Activated T-cell treated with anti-CD3 and anti-CD28 coated beads for 1 hour (primary cell): Measurements from ENCODE around the gene PHLPP1.

Experiments used
- DNase-seq: peaks from one replicate; pipeline ENCODE4 v3.0.0-alpha.2; 2020; ENCODE audit warnings: low read depth

Gene PHLPP1

GRCh38 chr18:62984656-62985315 is 269.4 kb downstream of the PHLPP1 start:
- no peak for DNase-seq

- DNase-seq, result no peak
These were observed 271.1 kb downstream of the PHLPP1 start for GRCh38 chr18:62986490-62986889.

- no peak for DNase-seq
These were observed 271.9 kb downstream of the PHLPP1 start for GRCh38 chr18:62987055-62987830.

- no peak for DNase-seq
These were observed 272.5 kb downstream of the PHLPP1 start for GRCh38 chr18:62987859-62988258.

GRCh38 chr18:62988471-62988870 is 273.1 kb downstream of the PHLPP1 start:
- DNase-seq, result no peak

GRCh38 chr18:62989195-62989594 is 273.9 kb downstream of the PHLPP1 start:
- no peak for DNase-seq

- no peak for DNase-seq
These were observed 275.3 kb downstream of the PHLPP1 start for GRCh38 chr18:62990653-62991052.

- DNase-seq, result no peak
These were observed 276.0 kb downstream of the PHLPP1 start for GRCh38 chr18:62991389-62991788.

GRCh38 chr18:62991959-62992358 is 276.6 kb downstream of the PHLPP1 start:
- DNase-seq, result no peak

GRCh38 chr18:62992877-62993365 is 277.6 kb downstream of the PHLPP1 start:
- DNase-seq, result no peak

GRCh38 chr18:62996566-62996965 is 281.2 kb downstream of the PHLPP1 start:
- no peak for DNase-seq

- no peak for DNase-seq
These were observed 281.7 kb downstream of the PHLPP1 start for GRCh38 chr18:62997076-62997475.

- no peak for DNase-seq
These were observed 283.1 kb downstream of the PHLPP1 start for GRCh38 chr18:62998443-62998842.

GRCh38 chr18:62999392-62999791 is 284.1 kb downstream of the PHLPP1 start:
- no peak for DNase-seq

- no peak for DNase-seq
These were observed 284.6 kb downstream of the PHLPP1 start for GRCh38 chr18:62999921-63000320.

- no peak for DNase-seq
These were observed 285.5 kb downstream of the PHLPP1 start for GRCh38 chr18:63000839-63001238.

GRCh38 chr18:63001861-63002260 is 286.5 kb downstream of the PHLPP1 start:
- no peak for DNase-seq

GRCh38 chr18:63002305-63002704 is 287.0 kb downstream of the PHLPP1 start:
- DNase-seq, result no peak

- no peak for DNase-seq
These were observed 287.6 kb downstream of the PHLPP1 start for GRCh38 chr18:63002803-63003445.

- no peak for DNase-seq
These were observed 288.6 kb downstream of the PHLPP1 start for GRCh38 chr18:63003899-63004298.

- DNase-seq, result no peak
These were observed 289.2 kb downstream of the PHLPP1 start for GRCh38 chr18:63004466-63005089.

GRCh38 chr18:63005306-63005705 is 290.0 kb downstream of the PHLPP1 start:
- DNase-seq, result no peak

- DNase-seq, result no peak
These were observed 291.9 kb downstream of the PHLPP1 start for GRCh38 chr18:63007231-63007630.
